CD4-positive, CD25-positive, alpha-beta regulatory T cell (primary cell): ENCODE results near the gene SLC23A2. TPM values are rescaled to one million over a fixed set of nuclear protein-coding genes. Genes with fewer than 3 reads are reported as not detected.

Experiments used
- ATAC-seq, 2 donors: fragments of 150-1000 bp; cut with Tn5 transposase; one replicate each; pipeline ENCODE4 v1.10.0; 2021; ENCODE audit warnings: low read depth in 2 of 2, moderate number of reproducible peaks in 2 of 2, moderate library complexity in 1 of 2
- DNase-seq, 3 donors: peaks; one replicate each; pipeline versions ENCODE4 v3.0.0 to v3.0.0-alpha.2; 2012 to 2022; ENCODE audit warnings: mixed read lengths in 1 of 3
- H3K27ac ChIP-seq: one replicate; pipeline ENCODE4 v1.7.0; 2013; ENCODE audit warnings: mild to moderate bottlenecking, low read length; ENCODE audit not compliant: insufficient read depth, poor library complexity, severe bottlenecking
- H3K27me3 ChIP-seq: one replicate; pipeline ENCODE4 v1.7.0; 2013; ENCODE audit warnings: low read length; ENCODE audit not compliant: control insufficient read depth, insufficient read depth
- H3K36me3 ChIP-seq: one replicate; pipeline ENCODE4 v1.7.0; 2013; ENCODE audit warnings: mild to moderate bottlenecking, low read length, moderate library complexity; ENCODE audit not compliant: control insufficient read depth, insufficient read depth
- H3K4me1 ChIP-seq: 2 replicates; pipeline ENCODE4 v1.7.0; 2013; ENCODE audit warnings: mild to moderate bottlenecking, low read length; ENCODE audit not compliant: insufficient read depth, control insufficient read depth, poor library complexity, severe bottlenecking
- H3K4me3 ChIP-seq: one replicate; pipeline ENCODE4 v1.7.0; 2013; ENCODE audit warnings: low read depth, mild to moderate bottlenecking, low read length, moderate library complexity
- H3K9me3 ChIP-seq, 2 experiments: 1 replicate in 1 of 2; 2 replicates in 1 of 2; pipeline ENCODE4 v1.7.0; 2013; ENCODE audit warnings: low read length in 2 of 2, mild to moderate bottlenecking in 1 of 2, moderate library complexity in 1 of 2; ENCODE audit not compliant: control insufficient read depth in 2 of 2
- H3K27ac Mint-ChIP-seq, 3 donors: one replicate each; pipeline ENCODE4 v1.8.0; 2020 to 2022; ENCODE audit warnings: mild to moderate bottlenecking in 3 of 3, mixed read lengths in 3 of 3, moderate library complexity in 2 of 3
- H3K27me3 Mint-ChIP-seq: one replicate; pipeline ENCODE4 v1.8.0; 2022; ENCODE audit warnings: mild to moderate bottlenecking, mixed read lengths
- H3K36me3 Mint-ChIP-seq: one replicate; pipeline ENCODE4 v1.8.0; 2020; ENCODE audit warnings: mixed read lengths
- H3K4me1 Mint-ChIP-seq, 4 donors: one replicate each; pipeline ENCODE4 v1.8.0; 2020 to 2022; ENCODE audit warnings: mixed read lengths in 4 of 4, mild to moderate bottlenecking in 1 of 4
- H3K4me3 Mint-ChIP-seq, 4 donors: one replicate each; pipeline ENCODE4 v1.8.0; 2020 to 2022; ENCODE audit warnings: mild to moderate bottlenecking in 4 of 4, mixed read lengths in 4 of 4, moderate library complexity in 3 of 4
- H3K9me3 Mint-ChIP-seq, 7 donors: one replicate each; pipeline ENCODE4 v1.8.0; 2020 to 2022; ENCODE audit warnings: mixed read lengths in 7 of 7, mild to moderate bottlenecking in 3 of 7, moderate library complexity in 2 of 7
- polyA plus RNA-seq, 4 donors: library from polyadenylated mRNA; unstranded; fragments of 300-500 nt; fragmentation: Illumina TruSeq; gene quantifications; one replicate each; pipeline ENCODE4 v1.2.3, GENCODE V29; 2021
- total RNA-seq: library from RNA; stranded (reverse); gene quantifications from one replicate; pipeline ENCODE4 v1.2.3, GENCODE V29; 2022

SLC23A2 gene
- total and polyA plus RNA-seq, 5 donors from 2014 or later = 3.7 to 19.6 (median 4.7) TPM

DNA sequence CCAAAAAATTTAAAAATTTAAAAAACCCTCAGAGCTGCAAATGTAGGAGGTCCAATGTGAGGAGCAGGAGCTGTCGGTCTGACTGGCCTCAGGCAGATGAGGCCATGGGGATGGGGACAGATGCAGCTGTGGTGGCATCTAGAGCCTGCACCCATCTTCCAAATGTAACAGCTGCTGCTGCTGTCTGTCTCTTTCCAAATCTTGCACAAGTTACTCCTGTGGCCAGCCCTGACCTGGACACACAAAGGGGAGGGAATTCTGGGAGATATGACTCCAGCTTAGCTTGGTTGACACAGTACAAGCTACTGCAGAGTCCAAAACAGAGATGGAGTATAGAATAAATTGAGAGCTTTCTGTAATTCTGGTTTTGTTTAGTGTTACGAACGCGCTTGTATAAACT lies 164.4 kb downstream of the SLC23A2 start:
- peaks cover 0 to 2% of the 10 kb centered on the region in 2 experiments for H3K9me3 ChIP-seq
- H3K27ac ChIP-seq = no peak overlapping the region
- H3K4me3 Mint-ChIP-seq = no peak overlapping the region
- peak overlapping the region in 1 of 3 donors; percentile 3 for H3K27ac Mint-ChIP-seq
- ATAC-seq = no peak
- H3K36me3 Mint-ChIP-seq = no peaks in the 10 kb centered on the region
- peaks cover 4% of the 10 kb centered on the region for H3K27me3 Mint-ChIP-seq
- no peaks in the 10 kb centered on the region for H3K4me1 ChIP-seq
- no peak for DNase-seq
- no peak overlapping the region for H3K4me3 ChIP-seq
- no peaks in the 10 kb centered on the region for H3K27me3 ChIP-seq
- H3K36me3 ChIP-seq = no peaks in the 10 kb centered on the region
- H3K9me3 Mint-ChIP-seq = peaks cover 0 to 4% (median 0%) of the 10 kb centered on the region in 7 donors
- H3K4me1 Mint-ChIP-seq = peaks cover 0 to 3% (median 1%) of the 10 kb centered on the region in 4 donors

DNA sequence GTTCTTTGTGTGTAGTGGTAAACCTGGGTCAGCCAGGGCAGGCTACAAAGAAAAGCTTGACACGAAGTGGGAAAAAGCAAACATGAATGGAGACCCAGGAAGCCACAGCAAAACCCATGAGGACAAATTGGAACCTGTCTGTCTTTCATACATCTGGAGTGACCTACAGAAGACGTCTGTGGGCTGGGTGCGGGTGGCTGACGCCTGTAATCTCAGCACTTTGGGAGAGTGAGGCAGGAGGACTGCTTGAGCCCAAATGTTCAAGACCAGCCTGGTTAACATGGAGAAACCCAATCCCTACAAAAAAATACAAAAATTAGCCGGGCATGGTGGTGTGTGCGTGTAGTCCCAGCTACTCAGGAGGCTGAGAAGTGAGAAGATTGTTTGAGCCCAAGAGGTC lies 164.8 kb downstream of the SLC23A2 start:
- no peaks in the 10 kb centered on the region for H3K36me3 Mint-ChIP-seq
- peaks cover 0 to 4% (median 0%) of the 10 kb centered on the region in 7 donors for H3K9me3 Mint-ChIP-seq
- Histone ChIP-seq H3K27me3 (no peaks in the 10 kb centered on the region), H3K27ac (no peak overlapping the region), H3K36me3 (no peaks in the 10 kb centered on the region), H3K4me3 (no peak overlapping the region), H3K4me1 (no peaks in the 10 kb centered on the region), H3K9me3 (peaks cover 0 to 2% of the 10 kb centered on the region in 2 experiments)
- H3K27me3 Mint-ChIP-seq = peaks cover 4% of the 10 kb centered on the region
- no peak overlapping the region for H3K4me3 Mint-ChIP-seq
- DNase-seq = no peak
- H3K27ac Mint-ChIP-seq = no peak overlapping the region
- ATAC-seq = no peak
- H3K4me1 Mint-ChIP-seq = peaks cover 0 to 3% (median 1%) of the 10 kb centered on the region in 4 donors

DNA sequence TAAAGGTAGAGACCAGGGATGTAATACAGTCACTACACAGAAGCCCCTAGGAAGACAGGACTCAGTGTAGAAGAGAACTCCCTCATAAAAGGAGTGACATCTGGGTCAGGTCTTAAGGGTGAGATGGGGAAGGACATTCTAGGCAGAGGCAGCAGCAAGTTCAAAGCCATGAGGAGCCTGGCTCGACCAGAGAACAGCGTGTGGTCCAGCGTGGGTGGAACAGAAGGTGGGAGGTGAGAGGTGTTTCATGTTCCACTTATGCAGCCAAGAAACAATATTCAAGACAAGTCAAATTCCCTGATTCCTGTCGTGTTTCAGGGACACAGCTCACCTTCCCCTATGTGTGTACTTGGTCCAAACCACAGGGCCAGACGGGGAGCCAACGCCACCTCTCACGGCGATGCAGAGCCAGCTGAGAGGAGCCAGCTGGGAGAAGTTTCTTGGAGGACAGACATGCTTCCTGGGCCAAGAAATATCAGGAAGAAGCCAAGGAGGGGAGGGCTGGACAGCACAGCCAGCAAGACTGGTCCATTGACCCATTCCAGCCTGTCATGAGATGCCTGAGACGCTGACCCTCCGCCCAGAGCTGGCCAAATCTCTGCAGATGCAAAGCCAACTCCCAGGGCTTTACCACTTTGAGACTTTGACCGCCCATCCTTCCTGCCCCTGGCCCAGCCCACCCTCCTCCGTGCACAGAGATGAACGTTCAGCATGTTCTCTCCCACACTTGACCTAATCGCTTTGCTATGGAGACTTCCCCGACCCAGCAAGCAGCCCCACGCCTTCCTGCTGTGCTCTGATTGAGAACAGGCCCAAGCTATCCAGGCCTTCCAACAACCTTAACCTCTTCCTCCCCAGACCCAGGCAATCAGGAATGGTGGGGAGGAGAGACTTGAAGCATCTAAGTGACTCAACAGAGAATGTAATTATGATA lies 165.8 kb downstream of the SLC23A2 start:
- Mint-ChIP-seq H3K27ac (no peak overlapping the region), H3K36me3 (no peaks in the 10 kb centered on the region), H3K9me3 (peaks cover 0 to 4% (median 0%) of the 10 kb centered on the region in 7 donors), H3K27me3 (peaks cover 4% of the 10 kb centered on the region), H3K4me3 (no peak overlapping the region), H3K4me1 (peaks cover 0 to 3% (median 1%) of the 10 kb centered on the region in 4 donors)
- Histone ChIP-seq H3K36me3 (no peaks in the 10 kb centered on the region), H3K9me3 (peaks cover 0 to 2% of the 10 kb centered on the region in 2 experiments), H3K27ac (no peak overlapping the region), H3K4me3 (no peak overlapping the region), H3K27me3 (no peaks in the 10 kb centered on the region), H3K4me1 (no peaks in the 10 kb centered on the region)
- no peak for ATAC-seq
- no peak for DNase-seq

DNA sequence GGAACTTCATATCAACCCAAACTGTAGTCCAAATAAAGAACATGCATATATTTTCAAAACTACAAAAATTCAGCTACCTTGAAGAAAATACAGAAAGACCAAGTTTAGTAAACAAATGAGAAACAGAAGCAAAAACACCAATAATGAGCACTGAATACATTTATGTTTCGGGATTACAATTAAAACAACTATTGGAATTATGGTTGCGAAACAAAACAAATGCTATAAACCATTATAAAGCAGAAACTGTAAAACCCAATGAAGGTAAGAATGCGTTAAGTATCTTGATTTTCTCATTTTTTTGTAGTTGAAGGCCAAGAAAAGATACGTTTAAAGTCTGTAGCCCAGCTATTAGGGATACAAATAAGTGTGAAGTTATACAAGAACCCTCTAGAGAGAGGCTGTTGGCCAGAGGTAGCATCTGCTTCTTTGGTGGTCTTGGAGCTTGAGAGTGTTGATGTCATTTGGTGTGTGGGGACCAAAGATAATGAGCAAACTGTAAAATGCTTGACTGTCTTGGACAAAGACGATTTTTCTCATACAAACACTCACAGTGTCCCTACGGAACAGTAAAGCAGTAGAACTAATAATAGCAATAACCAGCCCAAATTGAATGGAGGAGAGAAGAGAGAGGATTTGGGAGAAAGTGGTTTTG lies 168.1 kb downstream of the SLC23A2 start:
- Histone ChIP-seq H3K9me3 (peaks cover 0 to 2% of the 10 kb centered on the region in 2 experiments), H3K4me1 (no peaks in the 10 kb centered on the region), H3K27me3 (no peaks in the 10 kb centered on the region), H3K4me3 (no peak overlapping the region), H3K27ac (no peak overlapping the region), H3K36me3 (no peaks in the 10 kb centered on the region)
- DNase-seq = no peak
- Mint-ChIP-seq H3K4me3 (no peak overlapping the region), H3K27me3 (no peaks in the 10 kb centered on the region), H3K27ac (peak overlapping the region in 1 of 3 donors; percentile 5), H3K36me3 (no peaks in the 10 kb centered on the region), H3K4me1 (peaks cover 0 to 3% (median 0%) of the 10 kb centered on the region in 4 donors), H3K9me3 (peaks cover 0 to 4% (median 0%) of the 10 kb centered on the region in 7 donors)
- ATAC-seq = no peak

DNA sequence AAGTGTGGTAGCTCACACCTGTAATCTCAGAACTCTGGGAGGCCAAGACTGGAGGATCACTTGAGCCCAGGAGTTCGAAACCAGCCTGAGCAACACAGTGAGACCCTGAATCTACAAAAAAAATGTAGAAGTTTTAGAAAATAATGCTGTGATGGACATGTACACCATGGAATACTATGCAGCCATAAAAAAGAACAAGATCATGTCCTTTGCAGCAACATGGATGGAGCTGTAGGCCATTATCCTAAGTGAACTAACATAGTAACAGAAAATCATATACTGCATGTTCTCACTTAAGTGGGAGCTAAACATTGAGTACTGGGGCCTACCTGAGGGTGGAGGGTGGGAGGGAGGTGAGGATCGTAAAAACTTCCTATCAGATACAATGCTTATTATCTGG lies 168.8 kb downstream of the SLC23A2 start:
- DNase-seq (no peak), ATAC-seq (no peak)
- Mint-ChIP-seq H3K4me3 (no peak overlapping the region), H3K27me3 (no peaks in the 10 kb centered on the region), H3K27ac (peak overlapping the region in 1 of 3 donors; percentile 5), H3K9me3 (peaks cover 0 to 4% (median 0%) of the 10 kb centered on the region in 7 donors), H3K36me3 (no peaks in the 10 kb centered on the region), H3K4me1 (no peaks in the 10 kb centered on the region)
- H3K9me3 ChIP-seq = peaks cover 0 to 2% of the 10 kb centered on the region in 2 experiments
- H3K4me1 ChIP-seq = no peaks in the 10 kb centered on the region
- no peaks in the 10 kb centered on the region for H3K36me3 ChIP-seq
- H3K4me3 ChIP-seq = no peak overlapping the region
- H3K27me3 ChIP-seq = no peaks in the 10 kb centered on the region
- no peak overlapping the region for H3K27ac ChIP-seq

DNA sequence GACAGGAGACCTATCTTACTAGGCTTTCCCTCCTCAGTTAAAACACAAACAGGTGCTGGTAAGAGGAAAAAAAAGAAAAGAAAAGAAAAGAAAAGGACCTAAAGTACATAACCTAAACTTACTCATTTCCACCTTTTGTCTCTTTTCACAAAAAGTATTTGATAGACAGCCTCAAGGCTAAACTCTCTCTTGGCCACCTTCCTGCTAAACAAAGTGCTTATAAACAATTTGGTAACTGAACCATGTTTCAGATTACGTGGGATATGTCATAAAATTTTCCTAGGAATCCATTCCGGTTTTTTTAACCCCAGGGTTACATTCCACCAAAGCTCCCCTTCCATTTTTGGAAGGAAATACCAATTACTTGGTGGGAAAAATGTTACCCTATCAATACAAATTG lies 170.6 kb downstream of the SLC23A2 start:
- H3K27me3 Mint-ChIP-seq = no peaks in the 10 kb centered on the region
- Histone ChIP-seq H3K4me1 (no peaks in the 10 kb centered on the region), H3K36me3 (no peaks in the 10 kb centered on the region), H3K9me3 (peaks cover 0 to 2% of the 10 kb centered on the region in 2 experiments), H3K4me3 (no peak overlapping the region), H3K27me3 (no peaks in the 10 kb centered on the region), H3K27ac (no peak overlapping the region)
- no peaks in the 10 kb centered on the region for H3K4me1 Mint-ChIP-seq
- DNase-seq (no peak), ATAC-seq (no peak)
- peaks cover 0 to 4% (median 0%) of the 10 kb centered on the region in 7 donors for H3K9me3 Mint-ChIP-seq
- H3K27ac Mint-ChIP-seq = no peak overlapping the region
- H3K36me3 Mint-ChIP-seq = no peaks in the 10 kb centered on the region
- H3K4me3 Mint-ChIP-seq = no peak overlapping the region

DNA sequence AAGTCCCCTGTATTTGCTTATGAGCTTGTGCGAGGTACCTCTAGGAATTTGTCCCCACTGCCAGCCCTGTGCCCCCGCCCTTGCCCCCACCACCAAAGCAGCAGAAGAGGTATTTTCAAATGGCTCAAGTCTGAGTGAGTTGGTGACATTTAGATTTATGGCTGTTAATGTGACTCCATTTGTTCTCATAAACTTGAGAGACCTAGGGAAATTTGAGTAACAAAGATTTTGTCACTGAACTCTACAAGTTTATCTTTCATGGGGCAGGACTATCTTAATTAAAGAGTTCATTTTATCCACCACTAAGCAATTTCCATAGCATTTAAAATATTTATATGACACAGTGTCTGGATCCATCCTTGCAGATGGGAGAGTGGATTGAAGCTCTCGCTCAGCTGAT lies 171.1 kb downstream of the SLC23A2 start:
- no peaks in the 10 kb centered on the region for H3K27me3 Mint-ChIP-seq
- H3K27ac Mint-ChIP-seq = no peak overlapping the region
- no peaks in the 10 kb centered on the region for H3K36me3 ChIP-seq
- H3K9me3 Mint-ChIP-seq = peaks cover 0 to 4% (median 0%) of the 10 kb centered on the region in 7 donors
- no peak overlapping the region for H3K4me3 ChIP-seq
- no peak overlapping the region for H3K4me3 Mint-ChIP-seq
- H3K27ac ChIP-seq = no peak overlapping the region
- H3K4me1 Mint-ChIP-seq = no peaks in the 10 kb centered on the region
- no peaks in the 10 kb centered on the region for H3K27me3 ChIP-seq
- ATAC-seq (no peak), DNase-seq (no peak)
- no peaks in the 10 kb centered on the region for H3K4me1 ChIP-seq
- peaks cover 0 to 2% of the 10 kb centered on the region in 2 experiments for H3K9me3 ChIP-seq
- no peaks in the 10 kb centered on the region for H3K36me3 Mint-ChIP-seq
